ENCODE results near the gene NFU1.

Gene NFU1

DNA sequence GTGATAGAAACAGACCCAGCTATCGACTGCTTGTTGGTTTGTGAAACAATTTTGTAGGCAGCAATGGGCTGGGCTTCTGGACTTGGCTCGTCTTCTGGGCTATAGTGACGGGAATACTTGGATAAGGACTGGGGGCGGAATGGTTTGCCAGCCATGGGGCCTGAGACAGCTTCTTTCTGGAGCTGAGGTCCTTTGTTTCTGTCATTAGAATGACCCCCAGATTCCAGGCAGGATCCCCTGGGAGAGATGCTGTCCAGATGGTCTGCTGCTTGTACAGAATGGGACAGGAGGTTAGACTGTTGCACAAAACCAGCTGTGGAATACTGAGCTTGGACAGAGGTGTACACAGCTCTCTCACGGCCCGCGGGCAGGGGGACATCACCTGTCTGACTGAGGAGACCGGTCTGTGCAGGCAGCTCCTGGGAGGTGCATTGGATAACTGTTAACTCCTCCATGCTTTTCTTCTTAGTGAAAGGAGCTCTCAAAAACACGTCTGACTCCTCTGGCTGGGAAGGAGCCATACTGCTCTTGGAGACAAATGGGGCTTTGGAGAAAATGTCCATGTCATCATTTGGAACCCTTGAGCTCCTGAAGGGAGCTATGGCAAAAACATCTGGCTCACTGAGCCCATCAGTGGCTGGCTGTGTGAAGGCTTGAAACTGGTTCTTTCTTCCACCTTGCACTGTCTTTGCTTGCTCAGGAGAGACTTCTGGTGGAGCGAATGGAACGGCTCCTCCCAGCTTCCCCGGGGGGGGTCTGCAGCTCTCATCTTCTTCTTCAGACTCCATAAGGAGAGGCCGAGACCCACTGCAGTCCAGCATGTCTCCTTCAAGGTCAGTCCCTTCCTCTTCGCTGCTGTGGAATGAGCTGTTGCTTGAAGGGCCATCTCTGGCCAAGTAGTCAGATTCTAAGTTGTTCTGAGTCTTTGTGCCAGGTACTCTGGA lies 28.6 kb upstream of the NFU1 start:
- no peak overlapping the region for H3K4me3 ChIP-seq (replicated peaks; ENCODE audit: low read depth, low read length)
- DNase-seq (ENCODE audit: extremely low read depth, low read depth), result no peak
- TF ChIP-seq, protein P1, sequence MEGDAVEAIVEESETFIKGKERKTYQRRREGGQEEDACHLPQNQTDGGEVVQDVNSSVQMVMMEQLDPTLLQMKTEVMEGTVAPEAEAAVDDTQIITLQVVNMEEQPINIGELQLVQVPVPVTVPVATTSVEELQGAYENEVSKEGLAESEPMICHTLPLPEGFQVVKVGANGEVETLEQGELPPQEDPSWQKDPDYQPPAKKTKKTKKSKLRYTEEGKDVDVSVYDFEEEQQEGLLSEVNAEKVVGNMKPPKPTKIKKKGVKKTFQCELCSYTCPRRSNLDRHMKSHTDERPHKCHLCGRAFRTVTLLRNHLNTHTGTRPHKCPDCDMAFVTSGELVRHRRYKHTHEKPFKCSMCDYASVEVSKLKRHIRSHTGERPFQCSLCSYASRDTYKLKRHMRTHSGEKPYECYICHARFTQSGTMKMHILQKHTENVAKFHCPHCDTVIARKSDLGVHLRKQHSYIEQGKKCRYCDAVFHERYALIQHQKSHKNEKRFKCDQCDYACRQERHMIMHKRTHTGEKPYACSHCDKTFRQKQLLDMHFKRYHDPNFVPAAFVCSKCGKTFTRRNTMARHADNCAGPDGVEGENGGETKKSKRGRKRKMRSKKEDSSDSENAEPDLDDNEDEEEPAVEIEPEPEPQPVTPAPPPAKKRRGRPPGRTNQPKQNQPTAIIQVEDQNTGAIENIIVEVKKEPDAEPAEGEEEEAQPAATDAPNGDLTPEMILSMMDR (IDR thresholded peaks at IDR 0.05; ENCODE audit: low read depth, low read length, missing control alignments), result no peak

GRCh38 chr2:69464575-69464974 lies 27.3 kb upstream of the NFU1 start:
- no peak for DNase-seq (ENCODE audit: extremely low read depth, low read depth)
- H3K4me3 ChIP-seq (replicated peaks; ENCODE audit: low read depth, low read length), result no peak overlapping the region
- TF ChIP-seq, protein P1 (IDR thresholded peaks at IDR 0.05; ENCODE audit: low read depth, low read length, missing control alignments), result no peak

GRCh38 chr2:69462780-69463179 lies 25.5 kb upstream of the NFU1 start:
- TF ChIP-seq, protein P1 (IDR thresholded peaks at IDR 0.05; ENCODE audit: low read depth, low read length, missing control alignments), result no peak
- DNase-seq (ENCODE audit: extremely low read depth, low read depth), result no peak
- no peak overlapping the region for H3K4me3 ChIP-seq (replicated peaks; ENCODE audit: low read depth, low read length)

DNA sequence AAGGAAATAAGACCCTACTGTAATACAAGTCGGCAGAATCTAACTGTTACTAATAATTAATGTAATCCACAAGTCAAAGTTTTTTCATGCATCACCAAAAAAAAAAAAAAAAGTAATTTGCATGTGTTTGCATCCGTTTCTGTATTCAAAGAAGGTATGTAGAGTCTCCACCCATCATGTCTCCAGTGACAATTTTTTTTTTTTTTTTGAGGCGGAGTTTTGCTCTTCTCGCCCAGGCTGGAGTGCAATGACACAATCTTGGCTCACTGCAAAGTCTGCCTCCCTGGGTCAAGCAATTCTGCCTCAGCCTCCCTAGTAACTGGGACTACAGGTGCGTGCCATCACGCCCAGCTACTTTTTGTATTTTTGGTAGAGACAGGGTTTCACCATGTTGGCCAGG lies 24.2 kb upstream of the NFU1 start:
- no peak for DNase-seq (ENCODE audit: extremely low read depth, low read depth)
- no peak overlapping the region for H3K4me3 ChIP-seq (replicated peaks; ENCODE audit: low read depth, low read length)
- TF ChIP-seq, protein P1 (IDR thresholded peaks at IDR 0.05; ENCODE audit: low read depth, low read length, missing control alignments), result no peak

GRCh38 chr2:69459936-69460335 lies 22.7 kb upstream of the NFU1 start:
- no peak for DNase-seq (ENCODE audit: extremely low read depth, low read depth)
- no peak overlapping the region for H3K4me3 ChIP-seq (replicated peaks; ENCODE audit: low read depth, low read length)
- TF ChIP-seq, protein P1 (IDR thresholded peaks at IDR 0.05; ENCODE audit: low read depth, low read length, missing control alignments), result no peak

- no peak for DNase-seq (ENCODE audit: extremely low read depth, low read depth)
- TF ChIP-seq, protein P1 (IDR thresholded peaks at IDR 0.05; ENCODE audit: low read depth, low read length, missing control alignments), result no peak
- H3K4me3 ChIP-seq (replicated peaks; ENCODE audit: low read depth, low read length), result no peak overlapping the region
These were observed 19.8 kb upstream of the NFU1 start for GRCh38 chr2:69456950-69457445.

All from HFF-Myc (cell line).